Measurements from ENCODE around the gene ASL. TPM values are rescaled to one million over a fixed set of nuclear protein-coding genes. Genes with fewer than 3 reads are reported as not detected.

ASL gene
- total and polyA plus RNA-seq, 4 donors, result 60.3 to 272 (median 252) TPM

DNA sequence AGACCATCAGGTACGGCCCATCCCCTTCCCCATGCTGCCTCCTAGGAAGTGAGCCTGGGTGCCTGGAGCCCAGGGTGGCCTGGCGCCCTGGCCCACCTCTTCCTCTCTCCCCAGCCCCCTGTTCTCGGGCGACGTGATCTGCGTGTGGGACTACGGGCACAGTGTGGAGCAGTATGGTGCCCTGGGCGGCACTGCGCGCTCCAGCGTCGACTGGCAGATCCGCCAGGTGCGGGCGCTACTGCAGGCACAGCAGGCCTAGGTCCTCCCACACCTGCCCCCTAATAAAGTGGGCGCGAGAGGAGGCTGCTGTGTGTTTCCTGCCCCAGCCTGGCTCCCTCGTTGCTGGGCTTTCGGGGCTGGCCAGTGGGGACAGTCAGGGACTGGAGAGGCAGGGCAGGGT is 17.0 kb downstream of the ASL start:
- Histone ChIP-seq H3K27me3 (ENCODE audit: control insufficient read depth in 4 of 4, insufficient read depth in 4 of 4, low read length in 3 of 4) (no peaks in the 10 kb centered on the region), H3K27ac (ENCODE audit: low read depth in 1 of 2, low read length in 2 of 2) (no peak overlapping the region), H3K36me3 (ENCODE audit: control insufficient read depth in 4 of 4, insufficient read depth in 3 of 4, low read depth in 1 of 4, low read length in 3 of 4) (peaks cover 15 to 47% (median 39%) of the 10 kb centered on the region in 4 donors), H3K9me3 (ENCODE audit: control insufficient read depth in 4 of 4, low read length in 3 of 4) (no peaks in the 10 kb centered on the region), H3K9ac (ENCODE audit: low read depth in 1 of 2, low read length in 2 of 2) (no peak overlapping the region), H3K4me1 (ENCODE audit: control insufficient read depth in 4 of 4, insufficient read depth in 4 of 4, low read length in 3 of 4) (no peaks in the 10 kb centered on the region), H3K4me3 (ENCODE audit: low read depth in 1 of 3, low read length in 3 of 3) (no peak overlapping the region)
- DNase-seq (ENCODE audit: low spot score), result no peak
- WGBS, result 97% methylated on average over 19 of the region's 19 CpGs
- TF ChIP-seq TAF1 (conservative IDR thresholded peaks at IDR 0.05) (no peak), RXRA (IDR thresholded peaks at IDR 0.05) (no peak), FOXA2 (IDR thresholded peaks at IDR 0.05) (no peak), NR2F2 (IDR thresholded peaks at IDR 0.05) (no peak), FOXA1 (IDR thresholded peaks at IDR 0.05) (no peak), JUND (IDR thresholded peaks at IDR 0.05) (no peak), CTCF (IDR thresholded peaks at IDR 0.05; ENCODE audit: low read depth, low read length, missing input control) (no peak), EGR1 (IDR thresholded peaks at IDR 0.05; ENCODE audit: low read depth in 2 of 2) (no peak), ATF3 (IDR thresholded peaks at IDR 0.05) (no peak), GABPA (IDR thresholded peaks at IDR 0.05 in 1 of 2, conservative IDR thresholded peaks at IDR 0.05 in 1 of 2) (no peak), SP1 (IDR thresholded peaks at IDR 0.05) (no peak), HNF4G (IDR thresholded peaks at IDR 0.05) (no peak), YY1 (IDR thresholded peaks at IDR 0.05) (no peak), RAD21 (IDR thresholded peaks at IDR 0.05) (no peak)
- TF ChIP-seq, protein P1, sequence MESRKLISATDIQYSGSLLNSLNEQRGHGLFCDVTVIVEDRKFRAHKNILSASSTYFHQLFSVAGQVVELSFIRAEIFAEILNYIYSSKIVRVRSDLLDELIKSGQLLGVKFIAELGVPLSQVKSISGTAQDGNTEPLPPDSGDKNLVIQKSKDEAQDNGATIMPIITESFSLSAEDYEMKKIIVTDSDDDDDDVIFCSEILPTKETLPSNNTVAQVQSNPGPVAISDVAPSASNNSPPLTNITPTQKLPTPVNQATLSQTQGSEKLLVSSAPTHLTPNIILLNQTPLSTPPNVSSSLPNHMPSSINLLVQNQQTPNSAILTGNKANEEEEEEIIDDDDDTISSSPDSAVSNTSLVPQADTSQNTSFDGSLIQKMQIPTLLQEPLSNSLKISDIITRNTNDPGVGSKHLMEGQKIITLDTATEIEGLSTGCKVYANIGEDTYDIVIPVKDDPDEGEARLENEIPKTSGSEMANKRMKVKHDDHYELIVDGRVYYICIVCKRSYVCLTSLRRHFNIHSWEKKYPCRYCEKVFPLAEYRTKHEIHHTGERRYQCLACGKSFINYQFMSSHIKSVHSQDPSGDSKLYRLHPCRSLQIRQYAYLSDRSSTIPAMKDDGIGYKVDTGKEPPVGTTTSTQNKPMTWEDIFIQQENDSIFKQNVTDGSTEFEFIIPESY (IDR thresholded peaks at IDR 0.05), result no peak
- TF ChIP-seq, protein P2, sequence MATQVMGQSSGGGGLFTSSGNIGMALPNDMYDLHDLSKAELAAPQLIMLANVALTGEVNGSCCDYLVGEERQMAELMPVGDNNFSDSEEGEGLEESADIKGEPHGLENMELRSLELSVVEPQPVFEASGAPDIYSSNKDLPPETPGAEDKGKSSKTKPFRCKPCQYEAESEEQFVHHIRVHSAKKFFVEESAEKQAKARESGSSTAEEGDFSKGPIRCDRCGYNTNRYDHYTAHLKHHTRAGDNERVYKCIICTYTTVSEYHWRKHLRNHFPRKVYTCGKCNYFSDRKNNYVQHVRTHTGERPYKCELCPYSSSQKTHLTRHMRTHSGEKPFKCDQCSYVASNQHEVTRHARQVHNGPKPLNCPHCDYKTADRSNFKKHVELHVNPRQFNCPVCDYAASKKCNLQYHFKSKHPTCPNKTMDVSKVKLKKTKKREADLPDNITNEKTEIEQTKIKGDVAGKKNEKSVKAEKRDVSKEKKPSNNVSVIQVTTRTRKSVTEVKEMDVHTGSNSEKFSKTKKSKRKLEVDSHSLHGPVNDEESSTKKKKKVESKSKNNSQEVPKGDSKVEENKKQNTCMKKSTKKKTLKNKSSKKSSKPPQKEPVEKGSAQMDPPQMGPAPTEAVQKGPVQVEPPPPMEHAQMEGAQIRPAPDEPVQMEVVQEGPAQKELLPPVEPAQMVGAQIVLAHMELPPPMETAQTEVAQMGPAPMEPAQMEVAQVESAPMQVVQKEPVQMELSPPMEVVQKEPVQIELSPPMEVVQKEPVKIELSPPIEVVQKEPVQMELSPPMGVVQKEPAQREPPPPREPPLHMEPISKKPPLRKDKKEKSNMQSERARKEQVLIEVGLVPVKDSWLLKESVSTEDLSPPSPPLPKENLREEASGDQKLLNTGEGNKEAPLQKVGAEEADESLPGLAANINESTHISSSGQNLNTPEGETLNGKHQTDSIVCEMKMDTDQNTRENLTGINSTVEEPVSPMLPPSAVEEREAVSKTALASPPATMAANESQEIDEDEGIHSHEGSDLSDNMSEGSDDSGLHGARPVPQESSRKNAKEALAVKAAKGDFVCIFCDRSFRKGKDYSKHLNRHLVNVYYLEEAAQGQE (IDR thresholded peaks at IDR 0.05), result no peak
- TF ChIP-seq, protein P3, sequence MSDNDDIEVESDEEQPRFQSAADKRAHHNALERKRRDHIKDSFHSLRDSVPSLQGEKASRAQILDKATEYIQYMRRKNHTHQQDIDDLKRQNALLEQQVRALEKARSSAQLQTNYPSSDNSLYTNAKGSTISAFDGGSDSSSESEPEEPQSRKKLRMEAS (IDR thresholded peaks at IDR 0.05), result no peak

DNA sequence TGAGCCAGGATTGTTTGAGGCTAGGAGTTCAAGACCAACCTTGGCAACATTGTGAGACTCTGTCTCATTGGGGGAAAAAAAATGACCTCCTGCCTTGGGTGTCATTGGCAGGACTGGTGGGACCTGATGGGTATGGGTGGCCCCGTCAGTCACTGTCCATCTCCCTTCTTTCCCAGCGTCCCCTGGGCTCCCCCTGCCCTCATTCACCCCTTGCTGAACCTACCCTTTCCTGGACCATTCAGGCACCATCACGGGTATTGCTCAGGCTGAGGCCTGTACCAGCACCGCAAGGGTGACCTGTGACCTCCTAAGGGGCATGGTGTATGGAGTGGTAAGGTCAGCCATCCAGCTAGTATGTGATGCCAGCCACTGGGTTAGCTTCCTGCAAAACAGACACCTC is 19.4 kb downstream of the ASL start:
- H3K27me3 ChIP-seq (ENCODE audit: control insufficient read depth in 4 of 4, insufficient read depth in 4 of 4, low read length in 3 of 4), result no peaks in the 10 kb centered on the region
- no peak overlapping the region for H3K27ac ChIP-seq (ENCODE audit: low read depth in 1 of 2, low read length in 2 of 2)
- peaks cover 0 to 7% (median 3%) of the 10 kb centered on the region in 4 donors for H3K4me1 ChIP-seq (ENCODE audit: control insufficient read depth in 4 of 4, insufficient read depth in 4 of 4, low read length in 3 of 4)
- H3K9me3 ChIP-seq (ENCODE audit: control insufficient read depth in 4 of 4, low read length in 3 of 4), result no peaks in the 10 kb centered on the region
- no peak overlapping the region for H3K9ac ChIP-seq (ENCODE audit: low read depth in 1 of 2, low read length in 2 of 2)
- 94% methylated on average over 4 of the region's 4 CpGs for WGBS
- no peak overlapping the region for H3K4me3 ChIP-seq (ENCODE audit: low read depth in 1 of 3, low read length in 3 of 3)
- H3K36me3 ChIP-seq (ENCODE audit: control insufficient read depth in 4 of 4, insufficient read depth in 3 of 4, low read depth in 1 of 4, low read length in 3 of 4), result peaks cover 11 to 33% (median 30%) of the 10 kb centered on the region in 4 donors
- TF ChIP-seq NR2F2 (IDR thresholded peaks at IDR 0.05) (no peak), HNF4A (conservative IDR thresholded peaks at IDR 0.05) (no peak), YY1 (IDR thresholded peaks at IDR 0.05) (no peak), TAF1 (conservative IDR thresholded peaks at IDR 0.05) (no peak), SP1 (IDR thresholded peaks at IDR 0.05) (no peak), RXRA (IDR thresholded peaks at IDR 0.05) (peak in 1 of 2 donors; percentile 10), EGR1 (IDR thresholded peaks at IDR 0.05; ENCODE audit: low read depth in 2 of 2) (no peak)
- TF ChIP-seq, protein P1 (IDR thresholded peaks at IDR 0.05), result no peak
- no peak for DNase-seq (ENCODE audit: low spot score)
